Gastrocnemius medialis (tissue), 4 donors: ENCODE measurements around the gene TMEM38B.

ENCODE experiments used
- CTCF ChIP-seq, 5 experiments: fragments of 450-650 bp in 3 of 5; fragments of 200-600 bp in 2 of 5; sonication (generic) in 2 of 5; IDR thresholded peaks in 4 of 5; conservative IDR thresholded peaks in 1 of 5; 1 replicate in 4 of 5; 2 replicates in 1 of 5; pipeline ENCODE4 v1.5.1; 2016 to 2019; ENCODE audit warnings: antibody characterized with exemption in 5 of 5, mild to moderate bottlenecking in 3 of 5, moderate library complexity in 3 of 5
- POLR2A ChIP-seq, 2 donors: fragments of 450-650 bp; IDR thresholded peaks; one replicate each; pipeline ENCODE4 v1.6.1; 2017; ENCODE audit warnings: antibody characterized with exemption in 2 of 2, mild to moderate bottlenecking in 2 of 2, moderate library complexity in 2 of 2

- TF ChIP-seq CTCF (IDR thresholded peaks at IDR 0.05 in 4 of 5, conservative IDR thresholded peaks at IDR 0.05 in 1 of 5) (no peak), POLR2A (IDR thresholded peaks at IDR 0.05) (no peak)
These were observed 33.3 kb upstream of the TMEM38B start for GRCh38 chr9:105661011-105661410.
